ENCODE measurements around the gene CAPN15. TPM values are rescaled to one million over a fixed set of nuclear protein-coding genes. Genes with fewer than 3 reads are reported as not detected.

CAPN15 gene
- total and polyA plus RNA-seq, 2 experiments from 2014 or later: 5.4 to 68.0 TPM

DNA sequence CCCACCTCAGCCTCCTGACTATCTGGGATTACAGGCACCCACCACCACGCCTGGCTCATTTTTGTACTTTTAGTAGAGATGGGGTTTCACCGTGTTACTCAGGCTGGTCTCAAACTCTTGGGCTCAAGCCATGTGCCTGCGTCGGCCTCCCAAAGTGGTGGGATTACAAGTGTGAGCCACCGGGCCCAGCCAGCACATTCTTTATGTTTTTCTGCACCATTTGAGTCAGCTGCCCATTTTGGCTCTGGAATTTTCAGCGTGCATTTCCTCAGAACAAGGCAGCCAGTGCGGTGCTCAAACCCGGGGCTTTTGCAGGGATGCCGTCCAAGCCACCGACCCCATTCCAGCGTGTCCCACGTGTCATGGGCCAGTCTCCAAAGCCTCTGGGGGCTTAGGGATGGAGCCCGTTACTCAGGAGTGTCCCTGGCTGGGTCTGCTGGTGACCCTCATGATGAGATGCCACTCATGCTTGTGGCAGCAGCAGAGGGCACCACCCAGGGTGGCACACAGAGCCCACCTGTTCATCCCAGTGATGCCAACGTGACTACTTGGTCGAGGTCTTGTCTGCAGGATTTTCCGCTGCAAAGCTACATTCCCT is 58.6 kb downstream of the CAPN15 start:
- Histone ChIP-seq H3K79me2 (ENCODE audit: insufficient read depth) (peaks cover 24% of the 10 kb centered on the region), H3K4me2 (ENCODE audit: unreplicated experiment) (no peak overlapping the region), H3K27ac (no peak overlapping the region), H3K36me3 (ENCODE audit: low read depth) (no peaks in the 10 kb centered on the region), H4K20me1 (ENCODE audit: insufficient read depth) (no peaks in the 10 kb centered on the region), H3K4me1 (ENCODE audit: insufficient read depth) (0 out of 2 replicates have a peak, but pooled peaks cover 5% of the 10 kb centered on the region), H3F3A (ENCODE audit: insufficient read depth) (no peaks in the 10 kb centered on the region; the same call in 1 of the 2 replicates), H3K9me2 (ENCODE audit: insufficient read depth) (no peaks in the 10 kb centered on the region), H3K9ac (no peak overlapping the region), H3K27me3 (replicated peaks; ENCODE audit: insufficient read depth) (no peaks in the 10 kb centered on the region), H3K9me3 (ENCODE audit: low read depth) (no peaks in the 10 kb centered on the region), H3K4me3 (no peak overlapping the region), H2AFZ (no peak overlapping the region)
- DNase-seq: peak; percentile 67
- no peak for TF ChIP-seq EZH2phosphoT487 (IDR thresholded peaks at IDR 0.05; ENCODE audit: insufficient read depth, low read depth)
- TF ChIP-seq EZH2 (IDR thresholded peaks at IDR 0.05; ENCODE audit: insufficient read depth, poor library complexity, severe bottlenecking): no peak
- WGBS, 2 experiments (ENCODE audit: low coverage in 1 of 2, low lambda C conversion rate in 2 of 2, missing lambda C conversion rate in 2 of 2): 21% methylated on average over 14 to 16 of the region's 16 CpGs
- in situ Hi-C loops (cut with MboI): no loop called here

- Histone ChIP-seq H3K36me3 (ENCODE audit: low read depth) (no peaks in the 10 kb centered on the region), H3K9ac (peak overlapping the region; percentile 84; the same call in 1 of the 2 replicates), H2AFZ (no peak overlapping the region), H3K4me1 (ENCODE audit: insufficient read depth) (0 out of 2 replicates have a peak, but pooled peaks cover 5% of the 10 kb centered on the region), H3K79me2 (ENCODE audit: insufficient read depth) (peaks cover 32% of the 10 kb centered on the region), H3K4me2 (ENCODE audit: unreplicated experiment) (no peak overlapping the region), H3F3A (ENCODE audit: insufficient read depth) (no peaks in the 10 kb centered on the region; the same call in 1 of the 2 replicates), H3K4me3 (no peak overlapping the region), H3K27ac (no peak overlapping the region), H3K9me3 (ENCODE audit: low read depth) (no peaks in the 10 kb centered on the region), H3K27me3 (replicated peaks; ENCODE audit: insufficient read depth) (no peaks in the 10 kb centered on the region), H4K20me1 (ENCODE audit: insufficient read depth) (no peaks in the 10 kb centered on the region), H3K9me2 (ENCODE audit: insufficient read depth) (no peaks in the 10 kb centered on the region)
- peak; percentile 27 for DNase-seq
- 77 to 82% methylated on average over 11 to 14 of the region's 14 CpGs for WGBS, 2 experiments (ENCODE audit: low coverage in 1 of 2, low lambda C conversion rate in 2 of 2, missing lambda C conversion rate in 2 of 2)
- in situ Hi-C loops (cut with MboI): no loop called here
- TF ChIP-seq EZH2 (IDR thresholded peaks at IDR 0.05; ENCODE audit: insufficient read depth, poor library complexity, severe bottlenecking) (no peak), EZH2phosphoT487 (IDR thresholded peaks at IDR 0.05; ENCODE audit: insufficient read depth, low read depth) (no peak)
These were observed 59.4 kb downstream of the CAPN15 start for GRCh38 chr16:586645-587590.

GRCh38 chr16:588639-588888 is 61.1 kb downstream of the CAPN15 start:
- TF ChIP-seq EZH2phosphoT487 (IDR thresholded peaks at IDR 0.05; ENCODE audit: insufficient read depth, low read depth) (no peak), EZH2 (IDR thresholded peaks at IDR 0.05; ENCODE audit: insufficient read depth, poor library complexity, severe bottlenecking) (no peak)
- DNase-seq: peak; percentile 92
- no peaks in the 10 kb centered on the region for H3K27me3 ChIP-seq (replicated peaks; ENCODE audit: insufficient read depth)
- H3K36me3 ChIP-seq (ENCODE audit: low read depth): no peaks in the 10 kb centered on the region
- in situ Hi-C loops (cut with MboI): no loop called here
- H3K27ac ChIP-seq: peak overlapping the region; percentile 90
- H3F3A ChIP-seq (ENCODE audit: insufficient read depth): no peaks in the 10 kb centered on the region; the same call in 1 of the 2 replicates
- H2AFZ ChIP-seq: peak overlapping the region; percentile 31
- H3K79me2 ChIP-seq (ENCODE audit: insufficient read depth): peaks cover 47% of the 10 kb centered on the region
- WGBS, 2 experiments (ENCODE audit: low coverage in 1 of 2, low lambda C conversion rate in 2 of 2, missing lambda C conversion rate in 2 of 2): 0 to 2% methylated on average over 18 to 21 of the region's 21 CpGs
- no peaks in the 10 kb centered on the region for H3K9me2 ChIP-seq (ENCODE audit: insufficient read depth)
- peak overlapping the region; percentile 84 for H3K9ac ChIP-seq
- no peaks in the 10 kb centered on the region for H3K9me3 ChIP-seq (ENCODE audit: low read depth)
- H3K4me2 ChIP-seq (ENCODE audit: unreplicated experiment): peak overlapping the region; percentile 72
- 0 out of 2 replicates have a peak, but pooled peaks cover 5% of the 10 kb centered on the region for H3K4me1 ChIP-seq (ENCODE audit: insufficient read depth)
- H4K20me1 ChIP-seq (ENCODE audit: insufficient read depth): no peaks in the 10 kb centered on the region
- peak overlapping the region; percentile 78 for H3K4me3 ChIP-seq

- Histone ChIP-seq H3K4me2 (ENCODE audit: unreplicated experiment) (peak overlapping the region; percentile 72), H4K20me1 (ENCODE audit: insufficient read depth) (no peaks in the 10 kb centered on the region), H3K9me3 (ENCODE audit: low read depth) (no peaks in the 10 kb centered on the region), H3K4me3 (peak overlapping the region; percentile 78), H3F3A (ENCODE audit: insufficient read depth) (no peaks in the 10 kb centered on the region; the same call in 1 of the 2 replicates), H3K4me1 (ENCODE audit: insufficient read depth) (0 out of 2 replicates have a peak, but pooled peaks cover 5% of the 10 kb centered on the region), H2AFZ (peak overlapping the region; percentile 71), H3K79me2 (ENCODE audit: insufficient read depth) (peaks cover 52% of the 10 kb centered on the region), H3K9ac (peak overlapping the region; percentile 84), H3K36me3 (ENCODE audit: low read depth) (no peaks in the 10 kb centered on the region), H3K27ac (peak overlapping the region; percentile 90), H3K9me2 (ENCODE audit: insufficient read depth) (no peaks in the 10 kb centered on the region), H3K27me3 (replicated peaks; ENCODE audit: insufficient read depth) (no peaks in the 10 kb centered on the region)
- peak; percentile 96 for DNase-seq
- in situ Hi-C loops (cut with MboI): no loop called here
- 1% methylated on average over 70 to 78 of the region's 107 CpGs for WGBS, 2 experiments (ENCODE audit: low coverage in 1 of 2, low lambda C conversion rate in 2 of 2, missing lambda C conversion rate in 2 of 2)
- no peak for TF ChIP-seq EZH2phosphoT487 (IDR thresholded peaks at IDR 0.05; ENCODE audit: insufficient read depth, low read depth)
- no peak for TF ChIP-seq EZH2 (IDR thresholded peaks at IDR 0.05; ENCODE audit: insufficient read depth, poor library complexity, severe bottlenecking)
These were observed 61.6 kb downstream of the CAPN15 start for GRCh38 chr16:588889-589657.
